Measurements from ENCODE around the gene PUS1. TPM values are rescaled to one million over a fixed set of nuclear protein-coding genes. Genes with fewer than 3 reads are reported as not detected.

The PUS1 gene
- total RNA-seq, 1 donor from 2014 or later = 22.9 TPM

DNA sequence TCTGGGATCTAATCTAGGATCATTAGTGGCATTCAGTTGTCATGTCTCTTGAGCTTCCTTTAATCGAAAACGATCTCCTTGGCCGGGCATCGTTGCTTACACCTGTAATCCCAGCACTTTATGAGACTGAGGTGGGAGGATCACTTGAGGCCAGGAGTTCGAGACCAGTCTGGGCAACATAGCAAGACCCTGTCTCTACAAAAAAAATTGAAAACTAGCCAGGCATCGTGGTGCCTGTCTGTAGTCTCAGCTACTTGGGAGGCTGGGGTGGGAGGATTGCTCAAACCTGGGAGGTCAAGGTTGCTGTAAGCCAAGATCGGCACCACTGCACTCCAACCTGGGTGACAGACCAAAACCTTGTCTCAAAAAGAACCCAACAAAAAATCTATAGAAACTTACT, 9.0 kb downstream of the PUS1 start:
- peaks cover 28% of the 10 kb centered on the region for H3K36me3 ChIP-seq (ENCODE audit: control insufficient read depth, insufficient read depth, low read length)
- no peak for DNase-seq (ENCODE audit: low read depth)
- TF ChIP-seq, protein P1, sequence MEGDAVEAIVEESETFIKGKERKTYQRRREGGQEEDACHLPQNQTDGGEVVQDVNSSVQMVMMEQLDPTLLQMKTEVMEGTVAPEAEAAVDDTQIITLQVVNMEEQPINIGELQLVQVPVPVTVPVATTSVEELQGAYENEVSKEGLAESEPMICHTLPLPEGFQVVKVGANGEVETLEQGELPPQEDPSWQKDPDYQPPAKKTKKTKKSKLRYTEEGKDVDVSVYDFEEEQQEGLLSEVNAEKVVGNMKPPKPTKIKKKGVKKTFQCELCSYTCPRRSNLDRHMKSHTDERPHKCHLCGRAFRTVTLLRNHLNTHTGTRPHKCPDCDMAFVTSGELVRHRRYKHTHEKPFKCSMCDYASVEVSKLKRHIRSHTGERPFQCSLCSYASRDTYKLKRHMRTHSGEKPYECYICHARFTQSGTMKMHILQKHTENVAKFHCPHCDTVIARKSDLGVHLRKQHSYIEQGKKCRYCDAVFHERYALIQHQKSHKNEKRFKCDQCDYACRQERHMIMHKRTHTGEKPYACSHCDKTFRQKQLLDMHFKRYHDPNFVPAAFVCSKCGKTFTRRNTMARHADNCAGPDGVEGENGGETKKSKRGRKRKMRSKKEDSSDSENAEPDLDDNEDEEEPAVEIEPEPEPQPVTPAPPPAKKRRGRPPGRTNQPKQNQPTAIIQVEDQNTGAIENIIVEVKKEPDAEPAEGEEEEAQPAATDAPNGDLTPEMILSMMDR (IDR thresholded peaks at IDR 0.05; ENCODE audit: insufficient read depth, low read length, severe bottlenecking) = no peak
- FAIRE-seq = no peak
- no peak overlapping the region for H3K4me3 ChIP-seq (ENCODE audit: low read depth, low read length)
- no peaks in the 10 kb centered on the region for H3K27me3 ChIP-seq (ENCODE audit: control insufficient read depth, insufficient read depth, low read length)

DNA sequence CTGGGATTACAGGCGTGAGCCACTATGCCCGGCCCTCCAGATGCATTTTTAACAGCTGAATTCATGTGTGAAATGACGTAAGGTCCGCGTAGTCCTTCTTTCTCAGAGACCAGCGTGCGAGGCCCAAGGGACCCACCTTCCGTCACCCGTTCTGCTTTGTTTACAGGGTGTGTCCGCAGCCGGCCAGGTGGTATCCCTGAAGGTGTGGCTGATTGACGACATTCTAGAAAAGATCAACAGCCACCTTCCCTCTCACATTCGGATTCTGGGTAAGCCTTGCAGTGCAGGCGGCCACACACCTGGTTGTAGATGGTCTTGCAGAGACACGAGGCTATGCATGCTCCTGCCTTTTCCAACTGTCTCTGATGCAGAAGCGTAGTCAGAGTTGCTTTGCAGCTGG, 9.9 kb downstream of the PUS1 start:
- Histone ChIP-seq H3K4me3 (ENCODE audit: low read depth, low read length) (no peak overlapping the region), H3K27me3 (ENCODE audit: control insufficient read depth, insufficient read depth, low read length) (no peaks in the 10 kb centered on the region), H3K36me3 (ENCODE audit: control insufficient read depth, insufficient read depth, low read length) (peaks cover 25% of the 10 kb centered on the region)
- no peak for FAIRE-seq
- TF ChIP-seq, protein P1 (IDR thresholded peaks at IDR 0.05; ENCODE audit: insufficient read depth, low read length, severe bottlenecking) = no peak
- DNase-seq (ENCODE audit: low read depth) = no peak

DNA sequence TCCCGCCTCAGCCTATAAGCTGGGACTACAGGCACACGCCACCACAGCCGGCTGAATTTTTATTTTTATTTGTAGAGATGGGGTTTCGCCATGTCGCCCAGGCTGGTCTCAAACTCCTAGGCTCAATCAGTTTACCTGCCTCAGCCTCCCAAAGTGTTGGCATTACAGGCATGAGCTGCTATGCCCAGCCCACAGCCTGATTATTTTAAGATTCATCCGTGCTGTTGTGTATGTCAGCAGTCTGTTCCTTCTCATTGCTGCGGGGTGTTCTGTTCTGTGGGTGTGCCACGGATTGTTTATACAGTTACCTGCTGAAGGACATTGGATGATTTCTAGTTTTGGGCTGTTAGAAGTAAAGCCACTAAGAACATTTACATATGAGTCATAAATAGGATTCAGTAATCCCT, 11.1 kb downstream of the PUS1 start:
- Histone ChIP-seq H3K4me3 (ENCODE audit: low read depth, low read length) (no peak overlapping the region), H3K27me3 (ENCODE audit: control insufficient read depth, insufficient read depth, low read length) (no peaks in the 10 kb centered on the region), H3K36me3 (ENCODE audit: control insufficient read depth, insufficient read depth, low read length) (peaks cover 25% of the 10 kb centered on the region)
- DNase-seq (ENCODE audit: low read depth) (peak; percentile 41), FAIRE-seq (no peak)
- TF ChIP-seq, protein P1 (IDR thresholded peaks at IDR 0.05; ENCODE audit: insufficient read depth, low read length, severe bottlenecking) = no peak

DNA sequence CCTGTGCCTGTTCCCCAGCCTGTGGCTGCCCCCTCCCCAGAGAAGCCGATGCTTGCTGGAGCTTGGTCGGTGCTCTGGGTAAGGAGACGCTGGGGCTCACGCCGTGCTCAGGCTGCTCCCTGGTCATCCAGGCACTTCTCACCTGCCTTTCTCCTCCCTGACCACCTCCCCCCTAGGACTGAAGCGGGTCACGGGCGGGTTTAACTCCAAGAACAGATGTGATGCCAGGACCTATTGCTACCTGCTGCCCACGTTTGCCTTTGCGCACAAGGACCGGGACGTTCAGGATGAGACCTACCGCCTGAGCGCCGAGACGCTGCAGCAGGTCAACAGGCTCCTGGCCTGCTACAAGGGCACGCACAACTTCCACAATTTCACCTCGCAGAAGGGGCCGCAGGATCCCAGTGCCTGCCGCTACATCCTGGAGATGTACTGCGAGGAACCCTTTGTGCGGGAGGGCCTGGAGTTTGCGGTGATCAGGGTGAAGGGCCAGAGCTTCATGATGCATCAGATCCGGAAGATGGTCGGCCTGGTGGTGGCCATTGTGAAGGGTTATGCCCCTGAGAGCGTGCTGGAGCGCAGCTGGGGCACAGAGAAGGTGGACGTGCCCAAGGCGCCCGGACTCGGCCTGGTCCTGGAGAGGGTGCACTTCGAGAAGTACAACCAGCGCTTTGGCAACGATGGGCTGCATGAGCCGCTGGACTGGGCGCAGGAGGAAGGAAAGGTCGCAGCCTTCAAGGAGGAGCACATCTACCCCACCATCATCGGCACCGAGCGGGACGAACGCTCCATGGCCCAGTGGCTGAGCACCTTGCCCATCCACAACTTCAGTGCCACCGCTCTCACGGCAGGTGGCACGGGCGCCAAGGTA, 12.3 kb downstream of the PUS1 start:
- TF ChIP-seq, protein P1 (IDR thresholded peaks at IDR 0.05; ENCODE audit: insufficient read depth, low read length, severe bottlenecking) = no peak
- DNase-seq (ENCODE audit: low read depth) (no peak), FAIRE-seq (no peak)
- no peak overlapping the region for H3K4me3 ChIP-seq (ENCODE audit: low read depth, low read length)
- H3K27me3 ChIP-seq (ENCODE audit: control insufficient read depth, insufficient read depth, low read length) = no peaks in the 10 kb centered on the region
- H3K36me3 ChIP-seq (ENCODE audit: control insufficient read depth, insufficient read depth, low read length) = peaks cover 25% of the 10 kb centered on the region

DNA sequence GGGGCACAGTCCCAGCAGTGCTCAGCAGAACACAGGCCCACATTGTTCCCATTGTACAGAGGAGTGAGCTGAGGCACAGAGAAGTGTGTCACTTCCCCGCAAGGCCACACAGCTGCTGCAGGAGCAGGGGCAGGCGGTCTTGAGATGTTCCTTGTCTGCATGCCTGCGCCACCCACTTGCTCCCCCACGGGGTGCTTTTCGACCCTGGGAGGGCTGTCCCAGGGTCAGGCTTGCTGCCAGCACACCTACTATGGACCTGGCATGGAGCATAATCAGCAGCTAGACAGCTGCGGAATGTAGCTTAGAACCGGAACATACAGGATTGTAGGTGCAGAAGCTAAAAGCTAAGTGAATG, 12.9 kb downstream of the PUS1 start:
- no peak overlapping the region for H3K4me3 ChIP-seq (ENCODE audit: low read depth, low read length)
- H3K27me3 ChIP-seq (ENCODE audit: control insufficient read depth, insufficient read depth, low read length) = no peaks in the 10 kb centered on the region
- DNase-seq (ENCODE audit: low read depth) = no peak
- TF ChIP-seq, protein P1 (IDR thresholded peaks at IDR 0.05; ENCODE audit: insufficient read depth, low read length, severe bottlenecking) = no peak
- H3K36me3 ChIP-seq (ENCODE audit: control insufficient read depth, insufficient read depth, low read length) = peaks cover 25% of the 10 kb centered on the region
- FAIRE-seq = no peak

DNA sequence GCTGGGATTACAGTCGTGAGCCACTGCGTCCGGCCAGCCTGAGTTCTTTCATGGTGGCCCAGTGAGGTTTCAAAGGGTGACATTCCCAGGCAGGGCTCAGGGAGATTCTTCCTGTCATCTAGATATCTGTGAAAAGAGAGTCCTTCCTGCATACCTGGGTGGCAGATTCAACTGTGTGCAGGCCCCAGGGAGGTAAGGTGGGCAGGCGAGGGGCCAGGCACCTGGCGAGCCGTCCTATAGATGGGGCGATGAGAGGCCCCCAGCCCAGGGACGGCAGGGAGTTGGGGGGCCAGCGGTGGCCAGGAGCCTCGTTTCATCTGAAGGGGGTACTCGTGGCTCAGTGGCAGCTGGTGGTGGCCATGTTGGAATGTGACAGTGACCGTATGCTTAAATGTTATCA, 13.6 kb downstream of the PUS1 start:
- no peak overlapping the region for H3K4me3 ChIP-seq (ENCODE audit: low read depth, low read length)
- H3K27me3 ChIP-seq (ENCODE audit: control insufficient read depth, insufficient read depth, low read length) = no peaks in the 10 kb centered on the region
- H3K36me3 ChIP-seq (ENCODE audit: control insufficient read depth, insufficient read depth, low read length) = peaks cover 25% of the 10 kb centered on the region
- DNase-seq (ENCODE audit: low read depth) = no peak
- FAIRE-seq = no peak
- TF ChIP-seq, protein P1 (IDR thresholded peaks at IDR 0.05; ENCODE audit: insufficient read depth, low read length, severe bottlenecking) = no peak
